ENCODE data around the gene COMMD1.

- TF ChIP-seq CTCF (IDR thresholded peaks at IDR 0.05; ENCODE audit: poor library complexity) (no peak), EZH2 (IDR thresholded peaks at IDR 0.05; ENCODE audit: borderline replicate concordance) (no peak), EZH2phosphoT487 (IDR thresholded peaks at IDR 0.05; ENCODE audit: low read depth, severe bottlenecking, unreplicated experiment) (no peak)
Observed at GRCh38 chr2:62054916-62055450, 149.5 kb downstream of the COMMD1 start.

All from hepatocyte (in vitro differentiated cells).